Liver (tissue), 9 donors: Measurements from ENCODE around the gene CRPPA. TPM values are rescaled to one million over a fixed set of nuclear protein-coding genes. Genes with fewer than 3 reads are reported as not detected.

Experiments
- DNase-seq: peaks from one replicate; pipeline ENCODE4 v3.0.0-alpha.2; 2017; ENCODE audit warnings: low spot score
- H3K27ac ChIP-seq, 2 donors: one replicate each; pipeline ENCODE4 v1.7.0; 2013; ENCODE audit warnings: inconsistent platforms in 2 of 2, low read length in 2 of 2, control low read depth in 1 of 2, low read depth in 1 of 2, mild to moderate bottlenecking in 1 of 2
- H3K27me3 ChIP-seq, 4 donors: one replicate each; pipeline versions ENCODE4 v1.6.1 to v1.7.0; 2013; ENCODE audit warnings: low read length in 3 of 4, inconsistent platforms in 1 of 4, mild to moderate bottlenecking in 1 of 4, moderate library complexity in 1 of 4; ENCODE audit not compliant: control insufficient read depth in 4 of 4, insufficient read depth in 4 of 4
- H3K36me3 ChIP-seq, 4 donors: one replicate each; pipeline versions ENCODE4 v1.6.1 to v1.7.0; 2013; ENCODE audit warnings: low read length in 3 of 4, mild to moderate bottlenecking in 3 of 4, low read depth in 1 of 4, moderate library complexity in 1 of 4; ENCODE audit not compliant: control insufficient read depth in 4 of 4, insufficient read depth in 3 of 4
- H3K4me1 ChIP-seq, 4 donors: one replicate each; pipeline versions ENCODE4 v1.6.1 to v1.7.0; 2013; ENCODE audit warnings: low read length in 3 of 4, mild to moderate bottlenecking in 3 of 4, moderate library complexity in 1 of 4; ENCODE audit not compliant: control insufficient read depth in 4 of 4, insufficient read depth in 4 of 4
- H3K4me3 ChIP-seq, 3 donors: one replicate each; pipeline versions ENCODE4 v1.6.1 to v1.7.0; 2013; ENCODE audit warnings: low read length in 3 of 3, control low read depth in 1 of 3, low read depth in 1 of 3, mild to moderate bottlenecking in 1 of 3
- H3K9ac ChIP-seq, 2 donors: one replicate each; pipeline ENCODE4 v1.7.0; 2013; ENCODE audit warnings: low read length in 2 of 2, mild to moderate bottlenecking in 2 of 2, moderate library complexity in 2 of 2, control low read depth in 1 of 2, low read depth in 1 of 2
- H3K9me3 ChIP-seq, 4 donors: one replicate each; pipeline versions ENCODE4 v1.6.1 to v1.7.0; 2013; ENCODE audit warnings: low read length in 3 of 4; ENCODE audit not compliant: control insufficient read depth in 4 of 4
- EGR1 ChIP-seq, 2 donors: IDR thresholded peaks; 2 replicates each; pipeline ENCODE4 v1.6.1; 2016 to 2018; ENCODE audit warnings: antibody characterized with exemption in 2 of 2, low read depth in 2 of 2
- FOXA1 ChIP-seq: IDR thresholded peaks from 2 replicates; pipeline ENCODE4 v1.6.1; 2016; ENCODE audit warnings: antibody characterized with exemption
- FOXA2 ChIP-seq: IDR thresholded peaks from 2 replicates; pipeline ENCODE4 v1.6.1; 2016; ENCODE audit warnings: antibody characterized with exemption
- GABPA ChIP-seq, 2 donors: IDR thresholded peaks in 1 of 2; conservative IDR thresholded peaks in 1 of 2; 2 replicates each; pipeline ENCODE4 v1.6.1; 2016; ENCODE audit warnings: antibody characterized with exemption in 2 of 2, mild to moderate bottlenecking in 1 of 2, moderate library complexity in 1 of 2
- HNF4A ChIP-seq, 2 donors: conservative IDR thresholded peaks; 2 replicates each; pipeline ENCODE4 v1.6.1; 2016; ENCODE audit warnings: antibody characterized with exemption in 2 of 2, mild to moderate bottlenecking in 2 of 2
- HNF4G ChIP-seq: IDR thresholded peaks from 2 replicates; pipeline ENCODE4 v1.6.1; 2016; ENCODE audit warnings: antibody characterized with exemption
- JUND ChIP-seq, 2 donors: IDR thresholded peaks; 2 replicates each; pipeline ENCODE4 v1.6.1; 2016; ENCODE audit warnings: antibody characterized with exemption in 2 of 2
- NR2F2 ChIP-seq: IDR thresholded peaks from 2 replicates; pipeline ENCODE4 v1.6.1; 2016; ENCODE audit warnings: antibody characterized with exemption
- RAD21 ChIP-seq, 2 donors: IDR thresholded peaks; 2 replicates each; pipeline ENCODE4 v1.6.1; 2016; ENCODE audit warnings: antibody characterized with exemption in 2 of 2, mild to moderate bottlenecking in 2 of 2
- RXRA ChIP-seq, 2 donors: IDR thresholded peaks; 2 replicates each; pipeline ENCODE4 v1.6.1; 2017 to 2018; ENCODE audit warnings: antibody characterized with exemption in 2 of 2, mild to moderate bottlenecking in 1 of 2
- TAF1 ChIP-seq: conservative IDR thresholded peaks from 2 replicates; pipeline ENCODE4 v1.6.1; 2016; ENCODE audit warnings: antibody characterized with exemption, mild to moderate bottlenecking
- YY1 ChIP-seq: IDR thresholded peaks from 2 replicates; pipeline ENCODE4 v1.6.1; 2016; ENCODE audit warnings: antibody characterized with exemption, mild to moderate bottlenecking
- WGBS: extraction: QIAGEN DNeasy Blood & Tissue Kit; methylation state at CpG from one replicate; pipeline ENCODE4 v1.1.7; 2013; 5-methylcytosine and 5-hydroxymethylcytosine counted together
- polyA plus RNA-seq, 2 donors: library from polyadenylated mRNA; stranded (reverse) in 1 of 2; unstranded in 1 of 2; fragments of 200-250 nt in 1 of 2; fragments of >200 nt in 1 of 2; fragmentation: Nextera tagmentation in 1 of 2; extraction: Ambion mirVana in 1 of 2; gene quantifications; one replicate each; pipeline versions ENCODE4 v1.2.1 to v1.2.3, GENCODE V29; 2013 to 2015
- total RNA-seq, 2 donors: library from RNA; depleted of rRNA; stranded (reverse); fragments of >200 nt; gene quantifications; one replicate each; pipeline ENCODE4 v1.2.3, GENCODE V29; 2014
- TF ChIP-seq, protein P1 (sequence below): IDR thresholded peaks from 2 replicates; pipeline ENCODE4 v1.6.1; 2016; ENCODE audit warnings: antibody characterized with exemption
- TF ChIP-seq, protein P2 (sequence below): fragments of 150-350 bp; IDR thresholded peaks from 2 replicates; pipeline ENCODE4 v1.5.1; 2017; ENCODE audit warnings: improper control_type of control experiment, low read depth, low read length; ENCODE audit not compliant: missing input control
- TF ChIP-seq, protein P3 (sequence below): IDR thresholded peaks from 2 replicates; pipeline ENCODE4 v1.6.1; 2016; ENCODE audit warnings: antibody characterized with exemption
- TF ChIP-seq, protein P4 (sequence below): IDR thresholded peaks from 2 replicates; pipeline ENCODE4 v1.6.1; 2016; ENCODE audit warnings: antibody characterized with exemption, mild to moderate bottlenecking
- TF ChIP-seq, protein P5 (sequence below): IDR thresholded peaks from 2 replicates; pipeline ENCODE4 v1.6.1; 2016; ENCODE audit warnings: antibody characterized with exemption
- donor health status: healthy.
- donor health status: healthy.
- donor health status: healthy.
- donor health status: healthy.
- donor health status: healthy.

The CRPPA gene
- total and polyA plus RNA-seq, 4 donors: 0.47 to 3.7 (median 1.8) TPM

DNA sequence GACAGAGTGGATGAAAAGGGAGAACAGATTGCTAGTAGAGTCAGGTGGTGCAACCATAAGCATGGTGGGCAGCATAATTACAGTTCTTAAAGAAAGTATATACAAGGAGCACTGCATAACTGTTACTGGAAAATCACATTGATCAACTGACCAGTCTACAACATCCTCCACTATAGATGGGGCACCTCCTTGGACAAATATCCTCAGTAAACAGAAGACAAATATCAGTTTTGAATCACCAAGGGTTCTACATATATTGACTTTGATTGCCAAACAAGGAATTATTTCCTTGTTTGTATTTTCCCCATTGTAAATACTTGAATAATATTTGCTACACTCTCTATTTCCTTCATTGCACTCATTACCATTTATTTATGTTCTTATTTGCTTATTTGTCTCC lies 17.6 kb upstream of the CRPPA start:
- DNase-seq: no peak
- H3K4me1 ChIP-seq: no peaks in the 10 kb centered on the region
- H3K9ac ChIP-seq: no peak overlapping the region
- H3K36me3 ChIP-seq: no peaks in the 10 kb centered on the region
- H3K9me3 ChIP-seq: no peaks in the 10 kb centered on the region
- H3K27ac ChIP-seq: no peak overlapping the region
- no peaks in the 10 kb centered on the region for H3K27me3 ChIP-seq
- TF ChIP-seq, protein P1, sequence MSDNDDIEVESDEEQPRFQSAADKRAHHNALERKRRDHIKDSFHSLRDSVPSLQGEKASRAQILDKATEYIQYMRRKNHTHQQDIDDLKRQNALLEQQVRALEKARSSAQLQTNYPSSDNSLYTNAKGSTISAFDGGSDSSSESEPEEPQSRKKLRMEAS: no peak
- TF ChIP-seq HNF4A (conservative IDR thresholded peaks at IDR 0.05) (no peak), RXRA (IDR thresholded peaks at IDR 0.05) (no peak), FOXA2 (no peak), YY1 (no peak), NR2F2 (no peak), GABPA (IDR thresholded peaks at IDR 0.05 in 1 of 2, conservative IDR thresholded peaks at IDR 0.05 in 1 of 2) (no peak), HNF4G (no peak), FOXA1 (no peak), JUND (IDR thresholded peaks at IDR 0.05) (no peak), EGR1 (IDR thresholded peaks at IDR 0.05; ENCODE audit: low read depth in 2 of 2) (no peak), TAF1 (no peak), RAD21 (IDR thresholded peaks at IDR 0.05) (no peak)
- TF ChIP-seq, protein P2, sequence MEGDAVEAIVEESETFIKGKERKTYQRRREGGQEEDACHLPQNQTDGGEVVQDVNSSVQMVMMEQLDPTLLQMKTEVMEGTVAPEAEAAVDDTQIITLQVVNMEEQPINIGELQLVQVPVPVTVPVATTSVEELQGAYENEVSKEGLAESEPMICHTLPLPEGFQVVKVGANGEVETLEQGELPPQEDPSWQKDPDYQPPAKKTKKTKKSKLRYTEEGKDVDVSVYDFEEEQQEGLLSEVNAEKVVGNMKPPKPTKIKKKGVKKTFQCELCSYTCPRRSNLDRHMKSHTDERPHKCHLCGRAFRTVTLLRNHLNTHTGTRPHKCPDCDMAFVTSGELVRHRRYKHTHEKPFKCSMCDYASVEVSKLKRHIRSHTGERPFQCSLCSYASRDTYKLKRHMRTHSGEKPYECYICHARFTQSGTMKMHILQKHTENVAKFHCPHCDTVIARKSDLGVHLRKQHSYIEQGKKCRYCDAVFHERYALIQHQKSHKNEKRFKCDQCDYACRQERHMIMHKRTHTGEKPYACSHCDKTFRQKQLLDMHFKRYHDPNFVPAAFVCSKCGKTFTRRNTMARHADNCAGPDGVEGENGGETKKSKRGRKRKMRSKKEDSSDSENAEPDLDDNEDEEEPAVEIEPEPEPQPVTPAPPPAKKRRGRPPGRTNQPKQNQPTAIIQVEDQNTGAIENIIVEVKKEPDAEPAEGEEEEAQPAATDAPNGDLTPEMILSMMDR: no peak
- TF ChIP-seq, protein P3, sequence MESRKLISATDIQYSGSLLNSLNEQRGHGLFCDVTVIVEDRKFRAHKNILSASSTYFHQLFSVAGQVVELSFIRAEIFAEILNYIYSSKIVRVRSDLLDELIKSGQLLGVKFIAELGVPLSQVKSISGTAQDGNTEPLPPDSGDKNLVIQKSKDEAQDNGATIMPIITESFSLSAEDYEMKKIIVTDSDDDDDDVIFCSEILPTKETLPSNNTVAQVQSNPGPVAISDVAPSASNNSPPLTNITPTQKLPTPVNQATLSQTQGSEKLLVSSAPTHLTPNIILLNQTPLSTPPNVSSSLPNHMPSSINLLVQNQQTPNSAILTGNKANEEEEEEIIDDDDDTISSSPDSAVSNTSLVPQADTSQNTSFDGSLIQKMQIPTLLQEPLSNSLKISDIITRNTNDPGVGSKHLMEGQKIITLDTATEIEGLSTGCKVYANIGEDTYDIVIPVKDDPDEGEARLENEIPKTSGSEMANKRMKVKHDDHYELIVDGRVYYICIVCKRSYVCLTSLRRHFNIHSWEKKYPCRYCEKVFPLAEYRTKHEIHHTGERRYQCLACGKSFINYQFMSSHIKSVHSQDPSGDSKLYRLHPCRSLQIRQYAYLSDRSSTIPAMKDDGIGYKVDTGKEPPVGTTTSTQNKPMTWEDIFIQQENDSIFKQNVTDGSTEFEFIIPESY: no peak
- TF ChIP-seq, protein P4, sequence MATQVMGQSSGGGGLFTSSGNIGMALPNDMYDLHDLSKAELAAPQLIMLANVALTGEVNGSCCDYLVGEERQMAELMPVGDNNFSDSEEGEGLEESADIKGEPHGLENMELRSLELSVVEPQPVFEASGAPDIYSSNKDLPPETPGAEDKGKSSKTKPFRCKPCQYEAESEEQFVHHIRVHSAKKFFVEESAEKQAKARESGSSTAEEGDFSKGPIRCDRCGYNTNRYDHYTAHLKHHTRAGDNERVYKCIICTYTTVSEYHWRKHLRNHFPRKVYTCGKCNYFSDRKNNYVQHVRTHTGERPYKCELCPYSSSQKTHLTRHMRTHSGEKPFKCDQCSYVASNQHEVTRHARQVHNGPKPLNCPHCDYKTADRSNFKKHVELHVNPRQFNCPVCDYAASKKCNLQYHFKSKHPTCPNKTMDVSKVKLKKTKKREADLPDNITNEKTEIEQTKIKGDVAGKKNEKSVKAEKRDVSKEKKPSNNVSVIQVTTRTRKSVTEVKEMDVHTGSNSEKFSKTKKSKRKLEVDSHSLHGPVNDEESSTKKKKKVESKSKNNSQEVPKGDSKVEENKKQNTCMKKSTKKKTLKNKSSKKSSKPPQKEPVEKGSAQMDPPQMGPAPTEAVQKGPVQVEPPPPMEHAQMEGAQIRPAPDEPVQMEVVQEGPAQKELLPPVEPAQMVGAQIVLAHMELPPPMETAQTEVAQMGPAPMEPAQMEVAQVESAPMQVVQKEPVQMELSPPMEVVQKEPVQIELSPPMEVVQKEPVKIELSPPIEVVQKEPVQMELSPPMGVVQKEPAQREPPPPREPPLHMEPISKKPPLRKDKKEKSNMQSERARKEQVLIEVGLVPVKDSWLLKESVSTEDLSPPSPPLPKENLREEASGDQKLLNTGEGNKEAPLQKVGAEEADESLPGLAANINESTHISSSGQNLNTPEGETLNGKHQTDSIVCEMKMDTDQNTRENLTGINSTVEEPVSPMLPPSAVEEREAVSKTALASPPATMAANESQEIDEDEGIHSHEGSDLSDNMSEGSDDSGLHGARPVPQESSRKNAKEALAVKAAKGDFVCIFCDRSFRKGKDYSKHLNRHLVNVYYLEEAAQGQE: no peak
- TF ChIP-seq, protein P5, sequence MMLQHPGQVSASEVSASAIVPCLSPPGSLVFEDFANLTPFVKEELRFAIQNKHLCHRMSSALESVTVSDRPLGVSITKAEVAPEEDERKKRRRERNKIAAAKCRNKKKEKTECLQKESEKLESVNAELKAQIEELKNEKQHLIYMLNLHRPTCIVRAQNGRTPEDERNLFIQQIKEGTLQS: no peak
- H3K4me3 ChIP-seq: no peak overlapping the region

DNA sequence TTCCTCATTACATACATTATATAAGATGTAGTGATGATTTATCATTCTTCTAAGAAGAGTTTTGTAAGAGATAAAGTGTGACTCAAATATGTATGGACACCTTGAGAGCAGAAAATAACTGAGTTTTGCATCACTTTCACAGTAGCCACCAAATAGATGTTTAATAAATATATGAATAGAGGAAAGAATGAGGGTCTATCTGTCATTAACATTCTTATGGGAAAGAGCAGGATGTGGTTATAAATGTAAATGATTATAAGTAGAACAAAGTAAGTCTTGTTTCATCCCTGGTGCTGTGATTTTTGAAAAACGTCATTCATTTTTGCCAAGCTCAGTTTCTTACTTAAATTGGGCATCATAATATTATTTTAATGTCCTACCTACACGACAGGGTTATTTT lies 15.0 kb upstream of the CRPPA start:
- Histone ChIP-seq H3K27ac (no peak overlapping the region), H3K4me1 (no peaks in the 10 kb centered on the region), H3K36me3 (no peaks in the 10 kb centered on the region), H3K27me3 (no peaks in the 10 kb centered on the region), H3K4me3 (no peak overlapping the region), H3K9ac (no peak overlapping the region), H3K9me3 (no peaks in the 10 kb centered on the region)
- WGBS: 75% methylated on average over 2 of the region's 2 CpGs
- DNase-seq: no peak
- TF ChIP-seq, protein P5: no peak
- TF ChIP-seq FOXA1 (no peak), NR2F2 (no peak), RAD21 (IDR thresholded peaks at IDR 0.05) (no peak), HNF4G (no peak), JUND (IDR thresholded peaks at IDR 0.05) (no peak), HNF4A (conservative IDR thresholded peaks at IDR 0.05) (no peak), FOXA2 (no peak), GABPA (IDR thresholded peaks at IDR 0.05 in 1 of 2, conservative IDR thresholded peaks at IDR 0.05 in 1 of 2) (no peak)
- TF ChIP-seq, protein P1: no peak
- TF ChIP-seq, protein P3: no peak
- TF ChIP-seq, protein P4: no peak
